Muscle layer of colon (tissue), 2 donors: ENCODE measurements around the gene EGFR.

Source experiments
- H3K27ac ChIP-seq: one replicate; pipeline ENCODE4 v1.7.0; 2013; ENCODE audit warnings: low read depth, mild to moderate bottlenecking, low read length, moderate library complexity
- H3K27me3 ChIP-seq, 2 donors: one replicate each; pipeline ENCODE4 v1.7.0; 2013; ENCODE audit warnings: low read length in 2 of 2, mild to moderate bottlenecking in 2 of 2; ENCODE audit not compliant: insufficient read depth in 2 of 2, control insufficient read depth in 1 of 2
- H3K36me3 ChIP-seq: one replicate; pipeline ENCODE4 v1.7.0; 2013; ENCODE audit warnings: mild to moderate bottlenecking, low read length; ENCODE audit not compliant: insufficient read depth
- H3K4me1 ChIP-seq: one replicate; pipeline ENCODE4 v1.7.0; 2013; ENCODE audit warnings: mild to moderate bottlenecking, low read length; ENCODE audit not compliant: insufficient read depth
- H3K4me3 ChIP-seq, 2 donors: one replicate each; pipeline ENCODE4 v1.7.0; 2013; ENCODE audit warnings: low read length in 2 of 2, low read depth in 1 of 2, mild to moderate bottlenecking in 1 of 2, moderate library complexity in 1 of 2
- H3K9ac ChIP-seq: one replicate; pipeline ENCODE4 v1.7.0; 2013; ENCODE audit warnings: low read length
- H3K9me3 ChIP-seq: one replicate; pipeline ENCODE4 v1.7.0; 2013; ENCODE audit warnings: mild to moderate bottlenecking, low read length
- donor health status: abdominal sarcoma.
- donor health status: Adenocarcinoma of cecum.

EGFR gene

DNA sequence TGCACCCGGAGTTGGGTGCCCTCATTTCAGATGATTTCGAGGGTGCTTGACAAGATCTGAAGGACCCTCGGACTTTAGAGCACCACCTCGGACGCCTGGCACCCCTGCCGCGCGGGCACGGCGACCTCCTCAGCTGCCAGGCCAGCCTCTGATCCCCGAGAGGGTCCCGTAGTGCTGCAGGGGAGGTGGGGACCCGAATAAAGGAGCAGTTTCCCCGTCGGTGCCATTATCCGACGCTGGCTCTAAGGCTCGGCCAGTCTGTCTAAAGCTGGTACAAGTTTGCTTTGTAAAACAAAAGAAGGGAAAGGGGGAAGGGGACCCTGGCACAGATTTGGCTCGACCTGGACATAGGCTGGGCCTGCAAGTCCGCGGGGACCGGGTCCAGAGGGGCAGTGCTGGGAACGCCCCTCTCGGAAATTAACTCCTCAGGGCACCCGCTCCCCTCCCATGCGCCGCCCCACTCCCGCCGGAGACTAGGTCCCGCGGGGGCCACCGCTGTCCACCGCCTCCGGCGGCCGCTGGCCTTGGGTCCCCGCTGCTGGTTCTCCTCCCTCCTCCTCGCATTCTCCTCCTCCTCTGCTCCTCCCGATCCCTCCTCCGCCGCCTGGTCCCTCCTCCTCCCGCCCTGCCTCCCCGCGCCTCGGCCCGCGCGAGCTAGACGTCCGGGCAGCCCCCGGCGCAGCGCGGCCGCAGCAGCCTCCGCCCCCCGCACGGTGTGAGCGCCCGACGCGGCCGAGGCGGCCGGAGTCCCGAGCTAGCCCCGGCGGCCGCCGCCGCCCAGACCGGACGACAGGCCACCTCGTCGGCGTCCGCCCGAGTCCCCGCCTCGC is at the start of gene EGFR:
Gene EGFR, plus strand, starts transcription at position 657 of the 830 bp plus-strand sequence. CDS start 261 bp downstream, outside the sequence.
- peak within 1 kb of the TSS; percentile 87 for H3K27ac ChIP-seq
- H3K36me3 ChIP-seq, result no peaks in the 10 kb centered on the region
- peak within 1 kb of the TSS; percentile 51 for H3K9ac ChIP-seq
- H3K4me3 ChIP-seq, result peak within 1 kb of the TSS; percentile 64 to 86
- H3K4me1 ChIP-seq, result peaks cover 9% of the 10 kb centered on the region
- no peaks in the 10 kb centered on the region for H3K27me3 ChIP-seq
- H3K9me3 ChIP-seq, result no peaks in the 10 kb centered on the region

DNA sequence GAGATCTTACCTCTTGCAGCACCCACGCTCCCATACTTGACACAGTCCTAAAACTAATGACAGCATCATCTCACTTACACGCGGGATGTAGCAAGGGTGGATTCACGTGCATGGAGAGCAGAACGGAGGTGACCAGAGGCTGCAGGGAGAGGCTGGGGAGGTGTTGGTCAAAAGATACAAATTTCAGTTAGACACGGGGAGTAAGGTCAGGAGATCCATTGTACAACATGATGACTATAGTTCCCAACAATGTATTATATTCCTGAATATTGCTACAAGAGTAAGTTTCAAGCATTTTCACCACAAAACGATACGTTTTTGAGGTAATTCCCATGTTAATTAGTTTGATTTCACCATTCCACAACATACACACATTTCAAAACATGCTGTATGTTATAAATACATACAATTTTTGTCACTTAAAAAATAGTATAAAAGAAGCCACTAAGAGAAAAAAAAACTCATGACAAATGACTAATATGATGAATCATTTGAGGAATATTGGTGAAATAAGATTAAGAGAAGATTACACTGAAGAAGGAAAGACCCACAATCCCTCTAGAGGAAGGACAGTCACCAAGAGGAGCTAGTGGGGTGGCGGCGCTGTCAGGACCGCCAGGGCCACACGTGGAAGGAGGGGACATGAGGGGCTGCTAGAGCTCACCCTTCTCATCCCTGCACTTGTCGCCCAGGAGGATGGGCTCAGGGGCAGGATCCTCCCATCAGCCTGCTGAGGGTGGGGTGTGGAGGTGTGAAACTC is 49.4 kb upstream of the EGFR start:
- no peaks in the 10 kb centered on the region for H3K36me3 ChIP-seq
- no peak overlapping the region for H3K9ac ChIP-seq
- no peak overlapping the region for H3K4me3 ChIP-seq
- no peak overlapping the region for H3K27ac ChIP-seq
- H3K9me3 ChIP-seq, result no peaks in the 10 kb centered on the region
- H3K27me3 ChIP-seq, result no peaks in the 10 kb centered on the region
- no peaks in the 10 kb centered on the region for H3K4me1 ChIP-seq

DNA sequence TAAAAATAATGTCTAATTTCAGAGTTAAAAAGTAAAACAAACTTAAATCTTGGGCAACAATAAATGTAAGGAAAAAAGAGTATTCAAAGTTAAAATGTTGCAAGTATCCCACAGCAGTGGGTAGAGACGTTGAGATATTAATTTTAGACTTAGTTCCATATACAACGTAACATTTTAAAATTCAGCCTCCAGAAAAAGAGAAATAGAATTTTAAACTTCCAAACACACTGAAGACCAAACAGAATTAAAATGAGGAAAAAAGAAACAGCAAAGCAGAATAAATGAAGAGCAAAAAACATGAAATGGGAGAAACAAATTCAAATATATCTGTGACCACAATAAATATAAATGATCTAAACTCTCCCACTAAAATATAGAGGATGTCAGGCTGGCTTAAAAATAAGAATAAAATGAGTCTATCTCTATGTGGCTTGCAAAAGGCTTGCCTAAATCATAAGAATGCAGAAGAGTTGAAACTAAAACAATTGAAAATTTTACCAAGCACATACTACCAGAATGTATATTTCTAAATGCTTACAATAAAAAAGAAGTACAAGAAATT is 46.0 kb upstream of the EGFR start:
- no peaks in the 10 kb centered on the region for H3K36me3 ChIP-seq
- no peaks in the 10 kb centered on the region for H3K9me3 ChIP-seq
- H3K27me3 ChIP-seq, result no peaks in the 10 kb centered on the region
- no peak overlapping the region for H3K9ac ChIP-seq
- H3K4me3 ChIP-seq, result no peak overlapping the region
- no peaks in the 10 kb centered on the region for H3K4me1 ChIP-seq
- H3K27ac ChIP-seq, result no peak overlapping the region

DNA sequence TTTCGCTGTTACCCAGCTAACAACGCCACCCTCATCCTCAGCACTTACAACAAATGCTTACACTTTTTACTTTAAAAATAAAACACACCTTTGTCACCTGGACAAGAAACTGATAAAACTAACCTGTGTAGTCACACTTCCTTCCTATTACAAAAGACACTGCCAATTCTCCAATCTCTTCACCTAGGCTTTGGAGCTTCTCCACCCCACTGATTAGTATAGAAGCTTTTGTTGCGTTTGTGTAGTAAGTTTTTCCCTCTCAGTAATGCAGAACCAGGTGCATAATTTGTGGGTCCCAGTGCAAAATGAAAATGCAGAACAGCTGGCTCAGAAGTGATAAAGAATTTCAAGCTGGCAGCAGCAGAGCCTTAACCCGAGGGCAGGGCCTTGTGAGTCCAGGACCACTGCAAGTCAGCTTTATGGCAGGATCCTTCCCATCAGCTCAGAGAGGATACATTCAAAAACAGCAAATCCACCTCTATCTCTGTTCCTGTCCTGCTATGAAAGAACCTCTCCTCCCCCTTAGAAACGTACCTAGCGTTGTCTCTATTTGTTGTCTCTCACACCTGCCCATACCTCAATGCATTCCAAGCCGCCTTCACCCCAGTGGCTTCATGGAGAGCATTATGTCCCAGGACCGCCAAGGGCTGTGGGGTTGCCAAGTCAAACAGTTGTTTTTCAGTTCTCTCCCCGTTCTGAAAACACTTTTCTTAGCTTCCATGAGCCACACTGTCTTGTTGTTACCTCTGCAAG is 40.3 kb upstream of the EGFR start:
- Histone ChIP-seq H3K9me3 (no peaks in the 10 kb centered on the region), H3K27me3 (no peaks in the 10 kb centered on the region), H3K4me1 (no peaks in the 10 kb centered on the region), H3K27ac (no peak overlapping the region), H3K9ac (no peak overlapping the region), H3K36me3 (no peaks in the 10 kb centered on the region), H3K4me3 (no peak overlapping the region)

DNA sequence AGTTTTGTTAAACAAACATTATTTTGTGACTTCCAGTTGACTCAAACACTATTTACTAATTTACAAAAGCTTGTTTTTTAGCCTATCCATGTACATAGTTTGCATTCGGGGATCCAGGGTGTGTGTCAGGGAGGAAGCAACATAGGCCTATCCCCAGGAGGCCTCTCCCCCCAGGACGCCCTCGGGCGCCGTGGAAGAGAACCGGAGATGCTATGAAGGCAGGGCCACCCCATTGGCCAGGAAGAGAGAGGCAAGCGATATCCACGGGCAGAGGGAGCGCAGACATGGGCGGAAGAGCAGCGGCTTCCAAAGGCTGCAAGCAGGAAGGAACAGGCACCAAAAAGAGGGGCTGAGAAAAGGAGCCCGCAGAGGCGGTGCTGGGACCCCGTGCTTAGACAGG is 38.3 kb upstream of the EGFR start:
- Histone ChIP-seq H3K4me3 (no peak overlapping the region), H3K9me3 (no peaks in the 10 kb centered on the region), H3K27ac (no peak overlapping the region), H3K36me3 (no peaks in the 10 kb centered on the region), H3K9ac (no peak overlapping the region), H3K27me3 (no peaks in the 10 kb centered on the region), H3K4me1 (no peaks in the 10 kb centered on the region)

DNA sequence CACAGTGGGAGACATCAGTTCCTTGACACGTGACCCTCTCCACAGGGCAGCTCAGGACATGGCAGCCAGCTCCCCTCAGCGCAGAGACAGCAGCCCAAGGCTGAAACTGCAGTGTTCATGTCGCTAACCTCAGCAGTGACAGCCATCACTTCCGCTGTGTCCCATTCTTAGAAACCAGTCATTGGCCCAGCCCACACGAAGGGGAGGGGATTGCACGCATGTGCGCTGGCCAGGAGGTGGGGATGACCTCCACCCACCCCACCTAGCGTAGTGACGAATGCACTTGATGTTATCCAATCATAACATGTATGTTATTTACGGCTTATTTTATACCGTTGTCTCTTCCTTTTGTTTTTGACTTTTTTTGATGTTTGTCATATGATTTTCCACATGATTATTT is 36.9 kb upstream of the EGFR start:
- no peaks in the 10 kb centered on the region for H3K9me3 ChIP-seq
- no peak overlapping the region for H3K4me3 ChIP-seq
- H3K27me3 ChIP-seq, result no peaks in the 10 kb centered on the region
- H3K4me1 ChIP-seq, result no peaks in the 10 kb centered on the region
- no peak overlapping the region for H3K27ac ChIP-seq
- H3K9ac ChIP-seq, result no peak overlapping the region
- H3K36me3 ChIP-seq, result no peaks in the 10 kb centered on the region

DNA sequence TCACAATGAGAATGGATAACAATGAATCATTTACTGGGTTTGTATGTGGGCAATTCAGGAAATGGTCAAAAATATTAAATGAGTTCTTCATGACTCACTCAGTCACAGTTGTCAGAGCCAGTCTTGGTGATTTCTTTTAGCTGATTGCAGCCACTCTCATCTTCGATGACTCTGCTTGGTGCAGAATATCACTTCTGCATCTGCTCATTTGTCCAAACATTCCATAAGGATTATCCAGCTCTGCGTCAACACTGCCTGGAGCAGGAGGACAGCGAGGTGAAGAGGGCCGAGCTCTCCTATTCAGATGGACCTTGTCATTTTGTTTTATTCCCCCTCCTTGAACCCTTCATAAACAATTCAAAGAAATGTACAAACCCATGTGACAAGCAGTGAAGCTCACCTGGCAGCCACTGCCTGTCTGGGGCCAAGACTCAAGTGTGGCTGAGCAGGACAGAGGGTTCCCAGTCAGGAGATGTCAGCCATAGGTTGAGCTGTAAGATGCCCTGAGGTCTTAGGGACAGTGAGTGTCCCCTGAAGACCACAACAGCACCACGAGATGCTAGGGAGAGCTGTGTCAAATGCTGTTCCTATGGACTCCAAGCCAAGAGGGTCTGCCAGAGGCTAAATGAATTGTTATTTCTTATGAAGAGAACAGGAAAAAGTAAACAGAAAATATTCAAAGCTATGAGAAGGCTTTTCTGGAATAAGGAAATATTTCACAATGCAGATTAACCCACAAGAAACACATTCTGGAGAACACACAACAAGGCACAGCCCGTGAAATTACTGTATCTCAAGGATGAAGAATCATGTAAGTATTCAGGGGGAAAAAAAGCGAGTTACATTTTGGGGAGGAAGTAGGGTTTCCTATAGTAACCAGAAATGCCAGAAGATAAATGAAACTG is 33.1 kb upstream of the EGFR start:
- Histone ChIP-seq H3K4me3 (no peak overlapping the region), H3K9me3 (no peaks in the 10 kb centered on the region), H3K27me3 (no peaks in the 10 kb centered on the region), H3K27ac (no peak overlapping the region), H3K4me1 (no peaks in the 10 kb centered on the region), H3K9ac (no peak overlapping the region), H3K36me3 (no peaks in the 10 kb centered on the region)

DNA sequence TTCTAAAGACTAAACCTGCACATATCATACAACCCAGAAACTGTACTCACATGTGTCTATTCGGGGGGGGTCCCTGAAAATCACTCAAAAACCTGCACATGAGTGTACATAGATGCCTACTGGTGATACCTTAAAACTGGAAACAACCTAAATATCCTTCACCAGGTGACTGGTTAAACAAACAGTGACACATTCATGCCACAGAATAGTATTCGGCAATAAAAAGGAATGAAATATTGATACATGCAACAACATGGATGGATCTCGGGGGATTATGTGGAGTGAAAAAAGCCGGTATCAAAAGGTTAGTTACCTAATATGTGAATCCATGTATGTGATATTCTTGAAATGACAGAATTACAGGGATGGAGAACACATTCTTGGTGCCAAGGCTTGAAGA is 32.1 kb upstream of the EGFR start:
- no peaks in the 10 kb centered on the region for H3K9me3 ChIP-seq
- no peak overlapping the region for H3K4me3 ChIP-seq
- H3K9ac ChIP-seq, result no peak overlapping the region
- H3K36me3 ChIP-seq, result no peaks in the 10 kb centered on the region
- H3K27me3 ChIP-seq, result no peaks in the 10 kb centered on the region
- no peak overlapping the region for H3K27ac ChIP-seq
- H3K4me1 ChIP-seq, result no peaks in the 10 kb centered on the region

DNA sequence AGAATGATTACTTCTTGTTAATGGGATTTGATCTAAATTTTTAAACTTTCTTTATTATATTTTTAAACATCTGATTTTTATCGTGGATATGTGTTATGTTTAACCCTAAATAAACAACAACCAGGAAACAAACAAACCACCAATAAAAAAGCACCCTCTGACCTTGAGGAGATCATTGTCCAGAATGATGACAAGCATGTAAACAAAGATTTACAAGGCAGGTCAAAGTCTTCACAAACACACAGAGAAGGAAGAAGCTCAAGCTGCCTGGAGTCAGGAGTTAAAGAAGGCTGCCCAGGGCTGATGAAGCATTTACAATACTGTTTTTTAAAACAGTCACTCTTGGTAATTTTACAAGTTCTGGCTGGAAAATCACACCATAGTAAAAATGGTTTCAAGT is 31.0 kb upstream of the EGFR start:
- no peak overlapping the region for H3K9ac ChIP-seq
- no peak overlapping the region for H3K4me3 ChIP-seq
- no peaks in the 10 kb centered on the region for H3K36me3 ChIP-seq
- H3K27ac ChIP-seq, result no peak overlapping the region
- no peaks in the 10 kb centered on the region for H3K27me3 ChIP-seq
- no peaks in the 10 kb centered on the region for H3K9me3 ChIP-seq
- H3K4me1 ChIP-seq, result no peaks in the 10 kb centered on the region

DNA sequence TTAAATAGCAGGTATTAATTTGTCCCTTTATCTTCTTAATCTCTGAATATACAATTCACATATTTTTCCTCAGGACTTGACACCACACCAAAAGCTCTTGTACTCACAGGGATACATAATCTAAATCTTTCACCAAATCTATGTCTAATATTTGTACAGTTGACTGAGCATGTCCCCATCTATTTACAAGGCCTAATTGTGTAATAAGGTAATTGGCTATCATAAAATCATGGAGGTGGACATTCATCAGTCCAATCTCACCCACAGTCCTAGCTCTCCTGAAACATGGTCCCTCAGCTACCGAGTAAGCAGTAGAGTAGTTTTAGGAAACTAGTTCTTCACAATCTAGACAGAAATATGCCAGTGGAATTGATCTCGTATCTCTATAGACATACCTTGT is 30.3 kb upstream of the EGFR start:
- Histone ChIP-seq H3K27ac (no peak overlapping the region), H3K9ac (no peak overlapping the region)

More for the DNA sequence above, 30.3 kb upstream of the EGFR start:
- no peak overlapping the region for H3K4me3 ChIP-seq
- no peaks in the 10 kb centered on the region for H3K27me3 ChIP-seq
- H3K36me3 ChIP-seq, result no peaks in the 10 kb centered on the region
- H3K4me1 ChIP-seq, result no peaks in the 10 kb centered on the region
- no peaks in the 10 kb centered on the region for H3K9me3 ChIP-seq
